ENCODE measurements around the gene CREB3L1.
A peak's percentile ranks its signal among the peaks of the same experiment; 100 is the strongest.

The CREB3L1 gene

GRCh38 chr11:46275964-46276641 lies 1.4 kb upstream of the CREB3L1 start:
- peaks cover 27% of the 10 kb centered on the region for H3K4me1 ChIP-seq (ENCODE audit: control insufficient read depth, insufficient read depth, low read length)
- H3K27ac ChIP-seq (ENCODE audit: low read length) = no peak overlapping the region
- no peaks in the 10 kb centered on the region for H3K36me3 ChIP-seq (ENCODE audit: control insufficient read depth in 2 of 2, insufficient read depth in 2 of 2, low read length in 2 of 2)
- H3K9me3 ChIP-seq (ENCODE audit: control insufficient read depth in 2 of 2, low read length in 2 of 2) = no peaks in the 10 kb centered on the region
- no peak overlapping the region for H3K4me3 ChIP-seq (ENCODE audit: low read length in 2 of 2)
- H3K27me3 ChIP-seq (ENCODE audit: control insufficient read depth in 1 of 2, insufficient read depth in 2 of 2, low read length in 2 of 2) = peaks cover 28 to 32% of the 10 kb centered on the region in 2 donors
- no peak overlapping the region for H3K9ac ChIP-seq (ENCODE audit: low read length in 2 of 2)

GRCh38 chr11:46277313-46277621 lies 195 bp upstream of the CREB3L1 start:
- Histone ChIP-seq H3K4me1 (ENCODE audit: control insufficient read depth, insufficient read depth, low read length) (peaks cover 27% of the 10 kb centered on the region), H3K9ac (ENCODE audit: low read length in 2 of 2) (peak overlapping the region in 1 of 2 donors; percentile 56), H3K4me3 (ENCODE audit: low read length in 2 of 2) (peak overlapping the region; percentile 53 to 68), H3K36me3 (ENCODE audit: control insufficient read depth in 2 of 2, insufficient read depth in 2 of 2, low read length in 2 of 2) (no peaks in the 10 kb centered on the region), H3K27me3 (ENCODE audit: control insufficient read depth in 1 of 2, insufficient read depth in 2 of 2, low read length in 2 of 2) (peaks cover 28 to 32% of the 10 kb centered on the region in 2 donors), H3K9me3 (ENCODE audit: control insufficient read depth in 2 of 2, low read length in 2 of 2) (no peaks in the 10 kb centered on the region), H3K27ac (ENCODE audit: low read length) (no peak overlapping the region)

GRCh38 chr11:46278387-46279125 lies 1.1 kb downstream of the CREB3L1 start:
- Histone ChIP-seq H3K9me3 (ENCODE audit: control insufficient read depth in 2 of 2, low read length in 2 of 2) (no peaks in the 10 kb centered on the region), H3K36me3 (ENCODE audit: control insufficient read depth in 2 of 2, insufficient read depth in 2 of 2, low read length in 2 of 2) (no peaks in the 10 kb centered on the region), H3K9ac (ENCODE audit: low read length in 2 of 2) (peak overlapping the region in 1 of 2 donors; percentile 56), H3K27ac (ENCODE audit: low read length) (no peak overlapping the region), H3K4me1 (ENCODE audit: control insufficient read depth, insufficient read depth, low read length) (peaks cover 25% of the 10 kb centered on the region), H3K27me3 (ENCODE audit: control insufficient read depth in 1 of 2, insufficient read depth in 2 of 2, low read length in 2 of 2) (peaks cover 28 to 32% of the 10 kb centered on the region in 2 donors), H3K4me3 (ENCODE audit: low read length in 2 of 2) (peak overlapping the region; percentile 53 to 68)

- Histone ChIP-seq H3K9ac (ENCODE audit: low read length in 2 of 2) (peak overlapping the region in 1 of 2 donors; percentile 12), H3K4me1 (ENCODE audit: control insufficient read depth, insufficient read depth, low read length) (peaks cover 23% of the 10 kb centered on the region), H3K27ac (ENCODE audit: low read length) (no peak overlapping the region), H3K9me3 (ENCODE audit: control insufficient read depth in 2 of 2, low read length in 2 of 2) (no peaks in the 10 kb centered on the region), H3K36me3 (ENCODE audit: control insufficient read depth in 2 of 2, insufficient read depth in 2 of 2, low read length in 2 of 2) (no peaks in the 10 kb centered on the region), H3K4me3 (ENCODE audit: low read length in 2 of 2) (peak overlapping the region; percentile 40 to 68), H3K27me3 (ENCODE audit: control insufficient read depth in 1 of 2, insufficient read depth in 2 of 2, low read length in 2 of 2) (peaks cover 28 to 32% of the 10 kb centered on the region in 2 donors)
These were observed 2.0 kb downstream of the CREB3L1 start for GRCh38 chr11:46279126-46280099.

- Histone ChIP-seq H3K27ac (ENCODE audit: low read length) (no peak overlapping the region), H3K9ac (ENCODE audit: low read length in 2 of 2) (no peak overlapping the region), H3K27me3 (ENCODE audit: control insufficient read depth in 1 of 2, insufficient read depth in 2 of 2, low read length in 2 of 2) (peaks cover 27 to 28% of the 10 kb centered on the region in 2 donors), H3K36me3 (ENCODE audit: control insufficient read depth in 2 of 2, insufficient read depth in 2 of 2, low read length in 2 of 2) (no peaks in the 10 kb centered on the region), H3K4me1 (ENCODE audit: control insufficient read depth, insufficient read depth, low read length) (peaks cover 22% of the 10 kb centered on the region), H3K9me3 (ENCODE audit: control insufficient read depth in 2 of 2, low read length in 2 of 2) (no peaks in the 10 kb centered on the region), H3K4me3 (ENCODE audit: low read length in 2 of 2) (peak overlapping the region in 1 of 2 donors; percentile 22)
These were observed 3.2 kb downstream of the CREB3L1 start for GRCh38 chr11:46280706-46281105.

GRCh38 chr11:46281371-46281831 lies 3.9 kb downstream of the CREB3L1 start:
- H3K9ac ChIP-seq (ENCODE audit: low read length in 2 of 2) = no peak overlapping the region
- no peak overlapping the region for H3K27ac ChIP-seq (ENCODE audit: low read length)
- no peaks in the 10 kb centered on the region for H3K36me3 ChIP-seq (ENCODE audit: control insufficient read depth in 2 of 2, insufficient read depth in 2 of 2, low read length in 2 of 2)
- peaks cover 22% of the 10 kb centered on the region for H3K4me1 ChIP-seq (ENCODE audit: control insufficient read depth, insufficient read depth, low read length)
- peak overlapping the region in 1 of 2 donors; percentile 44 for H3K4me3 ChIP-seq (ENCODE audit: low read length in 2 of 2)
- H3K9me3 ChIP-seq (ENCODE audit: control insufficient read depth in 2 of 2, low read length in 2 of 2) = no peaks in the 10 kb centered on the region
- H3K27me3 ChIP-seq (ENCODE audit: control insufficient read depth in 1 of 2, insufficient read depth in 2 of 2, low read length in 2 of 2) = peaks cover 20 to 21% of the 10 kb centered on the region in 2 donors

DNA sequence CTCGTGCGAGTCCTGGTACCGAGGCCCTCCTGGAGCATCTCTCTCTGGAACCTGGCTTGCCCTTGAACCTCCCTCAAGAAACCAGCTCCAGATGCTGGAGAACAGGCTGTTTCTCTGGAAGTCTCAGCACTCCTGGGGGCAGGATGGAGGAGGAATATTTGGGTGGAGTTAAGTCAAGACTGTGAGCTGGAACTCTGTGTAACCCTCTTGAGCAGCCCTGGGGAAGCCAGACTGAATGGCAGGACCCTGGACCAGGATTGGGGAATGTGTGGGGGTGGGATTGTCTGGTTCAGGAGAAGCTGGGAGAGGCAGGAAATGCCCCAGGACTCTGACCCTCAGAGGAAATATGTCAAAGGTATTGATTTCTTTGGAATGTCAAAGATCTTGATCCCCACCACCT lies 7.7 kb downstream of the CREB3L1 start:
- Histone ChIP-seq H3K27ac (ENCODE audit: low read length) (peak overlapping the region; percentile 18), H3K9ac (ENCODE audit: low read length in 2 of 2) (no peak overlapping the region), H3K4me3 (ENCODE audit: low read length in 2 of 2) (no peak overlapping the region), H3K9me3 (ENCODE audit: control insufficient read depth in 2 of 2, low read length in 2 of 2) (no peaks in the 10 kb centered on the region), H3K36me3 (ENCODE audit: control insufficient read depth in 2 of 2, insufficient read depth in 2 of 2, low read length in 2 of 2) (no peaks in the 10 kb centered on the region), H3K27me3 (ENCODE audit: control insufficient read depth in 1 of 2, insufficient read depth in 2 of 2, low read length in 2 of 2) (no peaks in the 10 kb centered on the region), H3K4me1 (ENCODE audit: control insufficient read depth, insufficient read depth, low read length) (peaks cover 6% of the 10 kb centered on the region)

- Histone ChIP-seq H3K27ac (ENCODE audit: low read length) (peak overlapping the region; percentile 18), H3K4me1 (ENCODE audit: control insufficient read depth, insufficient read depth, low read length) (peaks cover 10% of the 10 kb centered on the region), H3K9ac (ENCODE audit: low read length in 2 of 2) (no peak overlapping the region), H3K9me3 (ENCODE audit: control insufficient read depth in 2 of 2, low read length in 2 of 2) (no peaks in the 10 kb centered on the region), H3K4me3 (ENCODE audit: low read length in 2 of 2) (peak overlapping the region in 1 of 2 donors; percentile 8), H3K27me3 (ENCODE audit: control insufficient read depth in 1 of 2, insufficient read depth in 2 of 2, low read length in 2 of 2) (no peaks in the 10 kb centered on the region), H3K36me3 (ENCODE audit: control insufficient read depth in 2 of 2, insufficient read depth in 2 of 2, low read length in 2 of 2) (no peaks in the 10 kb centered on the region)
These were observed 8.2 kb downstream of the CREB3L1 start for GRCh38 chr11:46285594-46286033.

GRCh38 chr11:46286789-46287188 lies 9.3 kb downstream of the CREB3L1 start:
- peaks cover 20% of the 10 kb centered on the region for H3K4me1 ChIP-seq (ENCODE audit: control insufficient read depth, insufficient read depth, low read length)
- H3K9me3 ChIP-seq (ENCODE audit: control insufficient read depth in 2 of 2, low read length in 2 of 2) = no peaks in the 10 kb centered on the region
- no peak overlapping the region for H3K4me3 ChIP-seq (ENCODE audit: low read length in 2 of 2)
- no peaks in the 10 kb centered on the region for H3K27me3 ChIP-seq (ENCODE audit: control insufficient read depth in 1 of 2, insufficient read depth in 2 of 2, low read length in 2 of 2)
- no peaks in the 10 kb centered on the region for H3K36me3 ChIP-seq (ENCODE audit: control insufficient read depth in 2 of 2, insufficient read depth in 2 of 2, low read length in 2 of 2)
- H3K9ac ChIP-seq (ENCODE audit: low read length in 2 of 2) = no peak overlapping the region
- no peak overlapping the region for H3K27ac ChIP-seq (ENCODE audit: low read length)

DNA sequence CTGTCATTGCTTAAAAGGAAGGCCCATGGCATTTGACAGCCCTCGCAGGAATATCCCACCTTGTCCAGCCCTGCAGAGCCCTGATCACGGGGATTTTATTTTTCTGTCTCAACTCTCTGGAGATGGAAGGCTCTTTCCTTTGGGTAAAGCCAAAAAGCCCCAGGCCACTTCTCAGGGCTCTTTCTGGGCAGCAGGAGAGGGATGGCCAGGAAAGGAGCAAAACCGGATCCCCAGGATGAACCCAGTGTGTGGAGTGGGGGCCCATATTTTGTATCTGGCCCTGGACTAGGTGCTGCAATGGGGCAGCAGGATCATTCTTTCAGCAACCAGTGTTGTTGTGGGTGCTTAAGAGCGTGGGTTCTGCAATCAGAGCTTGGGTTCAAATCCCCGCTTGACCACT lies 11.0 kb downstream of the CREB3L1 start:
- no peak overlapping the region for H3K4me3 ChIP-seq (ENCODE audit: low read length in 2 of 2)
- no peaks in the 10 kb centered on the region for H3K9me3 ChIP-seq (ENCODE audit: control insufficient read depth in 2 of 2, low read length in 2 of 2)
- no peaks in the 10 kb centered on the region for H3K27me3 ChIP-seq (ENCODE audit: control insufficient read depth in 1 of 2, insufficient read depth in 2 of 2, low read length in 2 of 2)
- no peak overlapping the region for H3K27ac ChIP-seq (ENCODE audit: low read length)
- peaks cover 25% of the 10 kb centered on the region for H3K4me1 ChIP-seq (ENCODE audit: control insufficient read depth, insufficient read depth, low read length)
- H3K9ac ChIP-seq (ENCODE audit: low read length in 2 of 2) = no peak overlapping the region
- H3K36me3 ChIP-seq (ENCODE audit: control insufficient read depth in 2 of 2, insufficient read depth in 2 of 2, low read length in 2 of 2) = no peaks in the 10 kb centered on the region
